Stimulated activated CD8-positive, alpha-beta memory T cell treated with anti-CD3 and anti-CD28 coated beads, Interleukin-12 subunit alpha, Interleukin-12 subunit beta, amount 100 ng/mL, for 4 hours (primary cell): ENCODE results near the gene ITSN1.
"Not testable (repeated sequence)": the region's sequence is repeated elsewhere in the genome, so short reads cannot be mapped to it uniquely, and the experiment has no call there.

Experiments used
- DNase-seq: peaks from one replicate; pipeline ENCODE4 v3.0.0-alpha.2; 2020; ENCODE audit warnings: low read depth

The ITSN1 gene

DNA sequence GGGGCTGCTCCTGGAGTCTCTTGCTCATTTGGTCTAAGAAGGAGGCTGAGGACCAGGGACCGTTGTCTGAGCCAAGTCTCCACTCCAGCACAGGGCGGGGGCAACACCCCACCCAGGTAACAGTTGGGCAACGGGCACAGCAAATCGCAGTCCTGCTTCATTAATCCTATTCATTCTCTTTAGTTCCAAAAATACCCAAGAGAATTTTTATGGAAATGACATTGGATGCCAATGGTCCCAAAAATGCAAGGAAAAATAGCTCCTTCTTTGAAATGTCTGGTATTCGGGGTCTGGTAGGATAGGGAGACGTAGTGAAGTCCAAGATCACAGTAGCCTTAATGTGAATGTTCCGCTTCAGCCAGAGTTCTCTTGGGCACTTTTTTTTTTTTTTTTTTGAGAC is 199.3 kb downstream of the ITSN1 start:
- no peak for DNase-seq

DNA sequence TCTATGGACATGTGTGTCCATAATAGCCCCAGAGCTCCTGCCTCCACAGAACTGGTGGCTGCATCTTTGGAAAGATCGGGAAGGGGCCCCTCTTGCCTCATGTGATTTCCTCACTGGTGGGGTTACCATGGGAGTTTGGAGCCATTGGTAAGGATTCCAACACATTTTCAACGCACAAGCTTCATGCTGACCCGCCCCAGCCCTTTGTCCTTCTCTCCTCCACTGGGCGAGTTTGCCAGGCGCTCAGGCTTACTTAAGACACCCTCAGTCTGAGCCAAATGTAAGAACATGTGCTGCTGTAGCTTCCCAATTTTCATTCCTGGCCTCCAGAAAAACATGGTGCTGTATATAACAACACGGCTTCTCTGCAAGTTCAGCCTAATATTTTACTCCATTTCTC is 200.9 kb downstream of the ITSN1 start:
- no peak for DNase-seq

DNA sequence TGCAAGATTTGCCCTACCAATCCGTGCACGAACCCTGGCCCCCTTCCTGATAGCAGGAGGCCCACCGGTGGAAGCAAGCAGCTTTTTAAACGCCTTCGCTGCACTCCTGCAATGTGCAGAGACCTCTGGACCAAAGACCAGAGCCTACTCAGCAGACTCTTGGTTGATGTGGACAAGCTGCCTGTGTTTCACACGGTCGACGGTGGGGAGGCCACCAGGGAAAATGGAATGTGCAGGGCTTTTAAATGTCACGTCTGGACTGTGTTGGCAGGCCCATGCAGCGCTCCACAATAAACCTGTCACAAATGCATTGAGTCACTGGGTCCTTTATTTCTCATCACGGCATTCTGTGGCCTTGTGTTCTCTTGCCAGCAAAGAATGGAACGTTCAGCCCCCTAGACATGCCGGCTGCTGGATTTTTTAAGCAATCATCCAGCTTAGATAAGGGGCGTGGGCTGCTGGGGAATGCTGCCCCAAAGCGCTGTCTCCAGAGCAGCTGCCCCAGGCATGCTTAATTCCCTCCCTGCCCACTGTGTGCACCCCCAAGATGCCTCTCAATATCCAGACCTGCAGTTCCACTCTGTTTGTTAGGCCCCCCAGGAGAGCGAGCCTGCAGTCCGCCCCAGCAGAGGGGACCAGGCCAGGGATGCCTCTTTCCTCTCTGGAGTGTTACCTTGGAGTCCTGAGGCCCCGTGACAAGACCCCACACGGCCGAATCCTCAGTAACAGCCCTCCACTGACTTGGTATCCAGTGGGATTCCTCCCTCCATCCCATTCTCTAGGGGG is 202.0 kb downstream of the ITSN1 start:
- no peak for DNase-seq

DNA sequence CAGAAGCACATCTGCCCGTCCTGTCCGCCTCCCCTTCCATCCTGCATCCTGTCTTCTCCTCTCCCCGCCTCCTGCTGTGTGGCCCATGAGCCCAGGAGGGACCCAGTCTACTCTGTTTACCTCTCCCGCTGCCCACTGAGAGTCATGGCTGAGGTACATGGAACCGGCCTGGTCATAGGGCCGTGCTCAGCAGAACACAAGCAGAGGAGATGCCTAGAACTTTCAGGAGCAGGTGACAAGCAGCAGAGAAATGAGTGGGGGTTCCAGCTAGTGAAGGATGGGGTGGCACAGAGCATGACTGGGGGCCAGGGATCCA is 202.5 kb downstream of the ITSN1 start:
- DNase-seq = no peak

DNA sequence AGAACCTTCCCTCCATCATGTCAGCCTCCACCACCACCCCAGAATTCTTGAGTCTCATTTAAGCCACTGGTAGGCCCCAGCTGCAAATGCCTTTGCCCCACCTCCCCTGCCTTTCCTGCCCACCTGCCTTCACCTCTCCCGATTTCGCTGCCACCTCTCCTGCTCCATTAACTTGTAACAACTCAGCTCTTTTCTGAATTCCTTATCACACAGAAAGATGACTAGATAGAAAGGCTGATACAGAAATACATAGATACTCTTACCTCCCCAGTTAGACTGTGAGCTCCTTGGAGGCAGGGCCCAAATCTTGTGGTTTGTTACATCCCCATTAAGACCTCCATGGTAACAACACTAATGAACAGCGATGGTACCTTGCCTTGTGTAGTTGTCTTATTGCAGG is 203.8 kb downstream of the ITSN1 start:
- no peak for DNase-seq

DNA sequence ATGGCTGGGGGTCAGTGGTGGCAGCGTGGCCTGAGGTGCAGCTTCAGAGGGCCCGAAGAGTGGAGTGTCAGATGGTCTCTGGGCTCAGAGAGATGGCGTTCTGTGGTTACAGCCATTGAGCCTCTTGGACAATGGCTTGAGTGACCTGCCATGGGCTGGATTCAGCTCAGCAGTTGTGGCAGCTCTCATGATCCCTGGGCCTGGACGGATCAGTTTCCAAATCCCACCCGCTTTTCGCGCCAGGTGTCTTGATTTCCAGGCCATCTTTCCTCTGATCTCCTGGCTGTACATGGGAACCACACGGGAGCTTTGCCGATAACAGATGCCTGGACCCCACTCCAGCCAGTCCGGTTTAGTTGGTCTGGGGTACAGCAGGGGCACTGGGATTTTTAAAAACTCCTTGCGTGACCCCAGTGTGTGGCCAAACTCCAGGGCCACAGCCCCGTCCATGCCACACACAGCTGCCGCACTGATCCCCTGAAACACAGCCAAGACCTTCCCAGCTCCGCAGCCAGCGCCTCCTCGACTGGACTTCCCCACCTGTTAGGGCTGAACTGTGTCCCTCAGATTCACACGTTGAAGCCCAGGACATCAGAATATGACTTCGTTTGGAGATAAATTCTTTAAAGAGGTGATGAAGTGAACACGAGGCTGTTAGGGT is 205.4 kb downstream of the ITSN1 start:
- DNase-seq = no peak

DNA sequence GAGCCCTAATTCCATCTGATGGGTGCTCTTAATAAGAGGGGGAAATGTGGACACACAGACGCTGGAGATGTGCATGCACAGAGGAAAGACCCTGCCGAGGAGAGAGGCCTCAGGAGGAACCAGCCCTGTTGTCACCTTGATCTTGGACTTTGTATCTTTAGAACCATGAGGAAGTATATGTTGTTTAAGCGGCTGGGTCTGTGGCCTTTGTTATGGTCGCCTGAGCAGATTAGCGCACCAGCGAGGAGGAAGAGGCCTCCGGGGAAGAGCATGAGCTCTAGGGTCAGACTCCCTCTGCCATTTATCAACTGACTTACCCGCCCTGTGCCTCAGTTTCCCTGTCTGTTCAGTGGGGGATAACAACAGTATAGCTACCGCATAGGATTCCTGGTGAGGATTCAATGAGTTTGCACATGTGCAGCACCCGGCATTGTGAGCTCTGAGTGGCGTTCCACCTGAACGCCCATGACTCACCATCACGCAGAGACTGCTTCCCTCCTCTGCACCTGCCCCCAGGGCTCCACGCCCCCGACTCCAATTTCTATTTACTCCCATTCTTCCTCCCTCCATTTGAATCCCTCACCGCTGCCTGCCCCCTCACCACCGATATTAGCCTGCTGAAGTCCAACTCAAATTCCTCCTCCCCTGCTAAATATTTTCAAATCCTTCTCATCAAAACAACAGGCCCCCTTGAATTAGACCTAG is 206.1 kb downstream of the ITSN1 start:
- no peak for DNase-seq

DNA sequence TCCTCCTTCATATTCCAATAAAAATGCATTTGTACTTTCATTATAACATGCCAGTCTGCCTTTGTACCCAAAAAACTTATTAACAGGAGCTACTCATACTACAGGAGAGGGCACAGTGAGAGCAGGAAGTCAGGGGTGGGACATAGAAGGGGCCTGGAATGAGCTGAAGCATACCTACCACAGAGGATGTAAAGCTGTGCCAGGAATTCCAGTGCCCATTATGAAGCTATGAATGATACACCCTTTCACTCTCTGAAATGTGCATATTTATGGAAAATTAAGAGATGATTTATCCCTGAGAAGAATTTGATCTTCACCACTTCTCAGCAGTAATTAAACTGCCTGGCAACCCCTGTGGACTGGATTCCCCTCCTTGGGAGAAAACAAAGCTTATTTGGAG is 207.5 kb downstream of the ITSN1 start:
- DNase-seq = no peak

DNA sequence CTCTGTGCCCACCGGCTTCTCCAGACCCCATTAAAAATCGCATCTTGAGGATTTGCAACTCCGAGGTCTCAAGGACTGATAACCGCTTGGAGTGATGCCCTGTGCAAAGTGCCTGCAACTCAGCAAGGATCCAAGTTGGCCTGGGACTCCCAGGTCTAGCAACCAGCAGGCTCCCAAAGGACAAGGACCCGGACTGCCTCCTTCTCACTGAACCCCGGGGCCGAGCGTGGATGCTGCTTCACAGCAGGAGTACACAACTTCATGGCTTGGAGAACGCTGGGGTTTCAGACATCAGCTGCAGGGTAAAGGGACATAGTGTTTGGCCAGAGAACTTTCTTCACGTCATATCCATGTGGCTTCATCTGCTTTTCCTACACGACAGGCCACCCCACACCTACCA is 208.1 kb downstream of the ITSN1 start:
- no peak for DNase-seq

DNA sequence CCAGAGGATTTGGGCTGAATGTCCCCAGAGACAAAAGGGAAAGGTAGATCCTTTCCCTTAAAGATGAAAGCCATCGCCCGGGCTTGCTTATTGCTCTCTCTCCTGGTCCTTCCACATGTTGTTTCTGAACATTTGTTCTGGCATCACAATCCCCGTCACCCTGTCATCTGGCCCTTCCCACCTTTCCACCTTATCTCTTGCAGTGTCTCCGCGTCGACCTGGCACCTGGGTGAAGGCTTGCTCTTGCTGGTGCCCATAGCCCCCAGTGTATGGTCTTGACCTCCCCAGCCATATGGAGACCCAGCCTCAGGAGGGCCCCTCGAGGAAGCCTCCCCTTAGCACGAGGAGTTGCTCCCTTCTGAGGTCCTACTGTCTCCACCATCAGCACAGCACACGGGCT is 208.7 kb downstream of the ITSN1 start:
- no peak for DNase-seq

DNA sequence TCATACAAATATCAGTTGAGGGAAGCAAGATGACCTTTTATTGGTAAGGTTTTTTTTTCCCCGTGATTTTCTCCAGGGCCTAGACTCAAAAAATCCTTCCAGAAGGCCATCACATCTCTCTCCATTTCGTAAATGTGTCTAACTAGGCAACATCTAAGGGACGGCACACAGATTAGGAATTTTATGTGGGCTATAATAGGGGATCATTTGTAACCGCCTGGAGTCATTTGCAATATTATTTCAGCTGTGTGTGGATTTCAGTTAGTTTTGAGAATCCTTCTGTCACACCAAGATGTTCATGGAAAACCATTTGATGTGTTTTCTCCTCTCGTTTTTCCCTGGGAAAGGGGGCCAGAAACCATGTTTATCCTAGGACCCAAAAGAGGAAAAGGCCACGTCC is 210.2 kb downstream of the ITSN1 start:
- no peak for DNase-seq

DNA sequence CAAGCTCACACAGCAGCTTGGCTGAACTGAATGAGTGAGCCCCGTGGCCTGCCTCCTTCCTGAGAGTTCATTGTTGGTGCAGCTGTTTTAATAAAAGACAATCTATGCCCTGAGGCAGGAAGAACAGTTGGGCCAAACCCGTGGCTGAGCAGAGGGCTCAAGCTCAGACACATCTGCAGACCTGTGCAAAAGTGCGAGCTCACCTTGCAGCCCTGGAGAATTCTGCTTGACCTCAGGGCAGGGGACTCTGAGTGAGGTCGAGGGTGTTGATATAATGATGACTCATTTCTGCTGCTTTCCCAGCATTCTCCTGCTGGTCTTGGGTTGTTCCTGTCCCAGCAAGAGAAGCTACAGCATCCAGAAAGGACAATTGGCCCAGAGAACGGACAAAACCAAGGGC is 212.3 kb downstream of the ITSN1 start:
- DNase-seq = no peak

DNA sequence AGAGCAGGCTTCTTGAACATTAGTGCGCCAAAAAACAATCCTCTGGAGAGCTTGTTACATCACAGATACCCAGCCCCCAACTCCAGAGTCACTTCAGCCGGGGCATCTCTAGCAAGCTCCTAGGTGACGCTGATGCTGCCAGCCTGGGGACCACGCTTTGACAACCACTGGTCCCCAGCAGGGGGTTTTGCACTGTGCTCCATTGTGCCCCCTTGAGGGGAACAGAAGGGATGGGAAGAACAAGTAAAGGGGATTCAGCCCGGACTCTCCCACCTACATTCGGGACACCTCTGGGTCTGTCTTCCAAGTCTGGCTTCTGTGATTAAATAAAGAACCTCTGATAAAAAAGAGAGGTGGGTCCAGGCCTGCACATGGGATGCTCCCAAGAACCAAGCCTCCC is 212.9 kb downstream of the ITSN1 start:
- no peak for DNase-seq

DNA sequence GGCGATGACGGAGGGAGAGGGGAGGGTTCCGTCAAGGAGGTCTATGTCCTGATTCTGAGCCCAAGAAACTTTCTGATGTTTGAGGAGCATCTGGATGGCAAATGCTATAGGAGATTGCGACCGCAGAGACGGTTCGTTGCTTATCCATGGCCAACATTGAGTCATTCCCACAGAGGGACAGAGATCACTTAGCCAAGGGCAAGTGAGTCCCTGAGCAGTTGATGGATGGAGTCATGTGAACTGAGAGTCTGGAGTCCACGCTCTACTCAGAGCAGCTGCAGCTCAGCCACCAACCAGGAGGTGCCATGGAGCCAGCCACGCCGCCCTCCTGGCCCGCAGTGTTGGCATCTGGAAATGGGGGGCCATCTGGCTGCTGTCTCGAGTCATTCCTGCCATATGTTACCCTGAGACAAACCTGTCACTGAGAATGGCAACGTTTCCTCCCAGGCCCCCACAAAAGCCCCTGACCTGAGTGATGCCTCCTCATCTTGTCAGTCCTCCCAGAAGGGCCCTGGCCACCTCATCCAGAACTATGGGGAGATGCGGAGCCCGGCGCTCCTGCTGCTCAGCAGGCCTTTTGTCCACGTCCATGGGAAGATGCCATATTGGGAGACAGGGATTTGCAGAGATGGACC is 214.7 kb downstream of the ITSN1 start:
- no peak for DNase-seq

DNA sequence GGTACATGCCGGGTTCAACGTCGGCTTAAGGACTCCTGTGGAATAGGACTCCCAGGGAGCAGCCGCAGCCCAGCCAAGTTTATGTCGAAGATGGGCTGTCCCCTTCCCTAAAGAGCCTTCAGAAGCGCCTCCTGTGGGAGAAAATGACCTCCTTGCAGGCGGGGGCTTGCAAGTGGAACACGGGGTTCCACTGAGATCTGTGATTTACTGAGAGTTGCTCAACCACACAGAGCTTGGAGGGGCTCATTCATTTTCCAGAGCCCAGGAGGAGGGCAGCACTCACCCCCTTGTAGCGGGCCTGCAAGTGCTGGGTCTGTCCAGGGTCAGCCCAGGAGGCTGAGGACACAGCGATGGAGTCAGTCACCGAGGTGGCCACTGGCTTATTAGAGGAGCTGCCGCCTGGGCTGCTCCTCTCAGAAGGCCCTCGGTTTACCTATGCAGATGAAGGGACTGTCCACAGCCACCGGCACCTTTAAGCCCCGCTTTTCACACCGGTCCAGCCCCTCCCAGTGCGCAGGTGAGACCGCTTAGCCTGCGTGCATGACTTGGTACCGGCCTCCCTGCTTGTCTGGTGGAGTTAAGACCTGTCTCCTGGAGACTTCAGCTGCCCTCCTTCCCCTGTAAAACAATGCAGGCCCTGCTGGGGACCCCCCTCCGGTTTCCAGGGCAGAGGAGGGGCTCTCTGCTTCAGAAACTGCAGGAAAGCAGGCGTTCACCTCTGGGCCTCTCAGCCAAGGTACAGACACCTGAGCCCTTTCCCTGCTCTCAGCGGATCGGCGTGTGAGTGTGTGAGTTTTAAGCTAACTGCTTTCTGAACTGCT is 215.8 kb downstream of the ITSN1 start:
- no peak for DNase-seq

DNA sequence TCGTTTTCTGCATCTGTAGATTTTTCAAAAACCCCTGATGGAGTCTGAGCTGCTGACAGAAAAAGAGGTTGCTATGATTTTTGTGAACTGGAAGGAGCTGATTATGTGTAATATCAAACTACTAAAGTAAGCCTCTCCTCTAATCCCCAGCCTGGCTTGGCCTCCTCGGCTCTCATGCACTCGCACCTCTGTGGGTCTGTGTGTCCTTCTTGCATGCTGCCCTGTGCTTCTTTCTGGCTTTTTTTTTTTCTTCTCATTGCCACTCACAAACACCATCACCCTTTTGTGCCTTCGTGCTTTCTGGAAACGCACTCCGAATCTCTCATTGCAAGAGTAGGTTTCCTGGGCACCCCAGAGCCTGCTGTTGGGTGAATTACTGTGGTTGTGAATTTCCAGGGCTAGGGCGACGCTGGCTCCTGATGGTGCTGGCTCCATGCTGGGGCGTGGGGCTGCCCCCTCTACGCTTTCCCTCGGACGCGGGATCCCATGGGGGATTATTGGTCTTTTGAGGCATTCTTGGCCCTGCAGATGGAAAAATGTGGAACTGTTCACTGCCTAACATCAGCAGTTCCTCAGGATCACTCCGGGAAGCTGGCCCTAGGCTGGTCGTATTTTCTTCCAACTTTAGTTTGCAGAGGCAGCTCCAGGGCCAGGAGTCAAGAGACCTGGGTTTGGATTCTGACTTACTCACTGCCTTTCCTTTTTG is 216.5 kb downstream of the ITSN1 start:
- no peak for DNase-seq

DNA sequence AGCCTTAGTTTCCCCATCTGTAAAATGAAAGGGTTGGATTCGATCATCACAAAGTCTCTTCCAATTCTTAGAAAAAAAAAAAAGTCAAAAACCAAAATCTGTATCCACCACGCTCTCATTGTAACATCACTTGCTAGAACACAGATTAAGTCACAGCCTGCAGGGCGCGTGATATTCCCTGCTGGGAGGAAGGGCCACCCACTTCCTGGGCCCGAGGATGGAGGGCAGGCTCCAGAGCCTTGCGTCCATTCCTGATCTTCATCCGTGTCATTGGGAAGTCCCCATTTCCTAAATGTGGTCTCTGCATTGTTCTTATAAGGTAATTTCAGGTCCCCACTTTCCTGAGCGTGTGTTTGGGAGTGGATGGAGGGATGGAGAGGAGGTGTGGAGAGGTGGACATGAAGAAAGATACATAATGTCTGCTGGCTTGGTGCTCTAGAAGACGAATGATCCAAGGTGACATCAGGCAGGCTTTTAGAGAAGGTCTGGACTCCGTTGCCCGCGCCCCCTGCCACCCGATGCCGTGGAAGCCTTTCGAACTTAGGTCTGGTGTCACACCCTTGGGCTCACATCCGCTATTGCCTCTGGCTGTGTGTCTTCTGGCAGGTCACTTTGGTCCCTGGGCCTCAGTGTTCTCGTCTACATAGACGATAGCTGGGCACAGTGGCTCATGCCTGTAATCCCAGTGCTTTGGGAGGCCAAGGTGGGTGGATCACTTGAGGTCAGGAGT is 217.2 kb downstream of the ITSN1 start:
- no peak for DNase-seq

DNA sequence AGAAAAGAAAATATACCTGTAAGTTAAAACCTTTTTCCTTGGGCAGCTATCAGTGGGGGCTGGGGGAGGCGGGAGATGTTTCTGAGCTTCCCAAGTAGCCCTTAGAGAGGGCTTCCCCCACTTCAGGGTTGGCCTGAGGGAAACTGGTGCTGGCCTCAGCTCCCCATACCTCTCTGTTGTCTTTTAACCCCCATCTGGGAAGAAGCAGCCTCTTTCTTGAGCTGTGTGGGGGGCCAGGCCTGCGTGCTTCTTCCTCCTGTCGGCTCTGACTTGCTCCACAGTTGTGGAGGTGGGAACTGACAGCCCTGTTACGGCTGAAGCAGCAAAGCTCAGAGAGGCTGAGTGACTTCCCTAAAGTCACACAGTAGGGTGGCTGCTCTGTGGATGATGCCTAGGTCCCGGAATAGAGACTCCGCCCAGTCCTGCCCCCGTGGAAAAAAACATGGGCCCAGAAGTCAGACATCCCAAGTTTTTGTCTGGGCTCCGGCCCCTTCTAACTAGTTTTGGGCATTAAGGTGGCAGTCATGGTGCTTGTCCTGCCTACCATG is 218.1 kb downstream of the ITSN1 start:
- no peak for DNase-seq

DNA sequence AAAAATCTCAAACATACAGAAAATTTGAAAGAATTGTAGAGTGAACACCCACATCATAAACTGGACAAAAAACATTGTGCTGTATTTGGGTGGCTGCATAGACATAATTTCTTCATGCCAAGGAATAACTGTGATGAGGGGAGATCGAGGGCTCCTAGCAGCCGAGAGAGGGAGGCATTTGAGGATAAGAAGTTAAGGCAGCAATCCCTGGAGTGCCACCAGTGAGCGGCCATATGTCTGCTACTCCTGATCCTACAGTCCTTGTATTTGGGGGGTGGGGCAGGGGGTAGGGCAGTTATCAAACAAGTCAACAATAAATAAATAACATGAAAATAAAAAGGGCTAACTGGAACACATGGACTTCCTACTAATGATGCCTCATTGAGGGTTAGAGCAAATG is 218.8 kb downstream of the ITSN1 start:
- DNase-seq = no peak

DNA sequence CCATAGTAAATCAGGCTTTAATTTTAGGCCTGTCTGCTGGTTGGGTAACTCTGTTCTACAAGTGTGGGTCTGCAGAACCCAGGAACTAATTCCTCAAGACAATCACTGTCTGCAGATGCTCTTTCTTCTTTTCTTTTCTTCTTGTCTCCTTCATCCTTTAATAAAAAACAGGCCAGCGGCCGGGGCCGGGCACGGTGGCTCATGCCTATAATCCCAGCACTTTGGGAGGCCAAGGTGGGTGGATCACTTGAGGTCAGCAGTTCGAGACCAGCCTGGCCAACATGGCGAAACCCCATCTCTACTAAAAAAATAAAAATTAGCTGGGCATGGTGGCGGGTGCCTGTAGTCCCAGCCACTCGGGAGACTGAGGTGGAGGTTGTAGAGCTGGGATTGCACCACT is 220.9 kb downstream of the ITSN1 start:
- DNase-seq = not testable (repeated sequence)

DNA sequence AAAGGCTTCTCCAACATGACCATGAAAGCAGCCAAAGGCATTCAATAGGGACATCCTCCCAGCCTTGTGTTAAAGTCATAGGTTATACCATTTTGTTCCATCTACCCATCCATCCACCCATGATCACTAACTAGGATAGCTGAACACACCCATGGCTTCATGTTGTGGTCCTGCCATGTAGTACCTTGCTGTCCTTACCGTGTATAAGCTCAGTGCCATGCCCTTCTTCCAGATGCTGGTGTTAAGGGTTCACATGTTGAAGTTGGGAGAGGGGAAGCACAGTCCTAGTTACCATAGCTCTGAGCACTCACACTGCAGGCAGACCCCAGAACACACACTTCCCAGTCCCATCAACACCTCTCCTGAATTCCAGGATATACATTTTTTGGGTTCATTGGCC is 221.8 kb downstream of the ITSN1 start:
- DNase-seq = no peak
